ENCODE results near the gene SEC14L2. TPM values are rescaled to one million over a fixed set of nuclear protein-coding genes. Genes with fewer than 3 reads are reported as not detected.
"Not testable (repeated sequence)": the region's sequence is repeated elsewhere in the genome, so short reads cannot be mapped to it uniquely, and the experiment has no call there.

SEC14L2 gene
- total and polyA plus RNA-seq, 2 donors (not counting 1 experiment from before 2014, with no cell fraction given), result 0.24 to 0.67 TPM

DNA sequence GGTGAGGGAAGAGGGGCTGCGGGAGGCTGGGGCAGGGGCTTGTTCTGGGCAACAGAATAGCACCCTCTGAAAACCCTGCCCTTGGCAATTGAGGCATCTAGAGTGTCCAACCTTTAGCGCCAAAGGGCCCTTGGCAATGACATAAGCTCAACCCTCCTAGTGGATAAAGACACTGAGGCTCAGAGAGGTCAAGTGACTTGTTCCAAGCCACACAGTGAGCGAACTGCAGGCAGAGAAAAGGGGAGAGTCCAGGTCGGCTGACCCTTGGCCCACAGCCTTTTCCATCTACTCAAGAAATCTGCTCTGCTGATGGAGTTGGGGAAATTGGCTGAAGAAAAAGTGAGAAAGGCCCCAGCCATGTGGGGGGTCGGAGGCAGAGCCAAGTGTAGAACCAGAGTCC, 2.9 kb downstream of the SEC14L2 start:
- CTCF ChIA-PET, result interaction anchor here (19.9 kb wide), 1 partner anchor 111 kb away, joined by 510 read pairs; the partner anchor contains the start of gene CASTOR1
- Mint-ChIP-seq H3K9me3 (ENCODE audit: insufficient read depth) (no peaks in the 10 kb centered on the region), H3K27ac (no peak overlapping the region), H3K4me3 (no peak overlapping the region), H3K4me1 (peaks cover 10% of the 10 kb centered on the region), H3K27me3 (peaks cover 37% of the 10 kb centered on the region)
- WGBS (ENCODE audit: insufficient coverage), result 93% methylated on average over 3 of the region's 5 CpGs
- TF ChIP-seq, protein P1, sequence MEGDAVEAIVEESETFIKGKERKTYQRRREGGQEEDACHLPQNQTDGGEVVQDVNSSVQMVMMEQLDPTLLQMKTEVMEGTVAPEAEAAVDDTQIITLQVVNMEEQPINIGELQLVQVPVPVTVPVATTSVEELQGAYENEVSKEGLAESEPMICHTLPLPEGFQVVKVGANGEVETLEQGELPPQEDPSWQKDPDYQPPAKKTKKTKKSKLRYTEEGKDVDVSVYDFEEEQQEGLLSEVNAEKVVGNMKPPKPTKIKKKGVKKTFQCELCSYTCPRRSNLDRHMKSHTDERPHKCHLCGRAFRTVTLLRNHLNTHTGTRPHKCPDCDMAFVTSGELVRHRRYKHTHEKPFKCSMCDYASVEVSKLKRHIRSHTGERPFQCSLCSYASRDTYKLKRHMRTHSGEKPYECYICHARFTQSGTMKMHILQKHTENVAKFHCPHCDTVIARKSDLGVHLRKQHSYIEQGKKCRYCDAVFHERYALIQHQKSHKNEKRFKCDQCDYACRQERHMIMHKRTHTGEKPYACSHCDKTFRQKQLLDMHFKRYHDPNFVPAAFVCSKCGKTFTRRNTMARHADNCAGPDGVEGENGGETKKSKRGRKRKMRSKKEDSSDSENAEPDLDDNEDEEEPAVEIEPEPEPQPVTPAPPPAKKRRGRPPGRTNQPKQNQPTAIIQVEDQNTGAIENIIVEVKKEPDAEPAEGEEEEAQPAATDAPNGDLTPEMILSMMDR (IDR thresholded peaks at IDR 0.05), result no peak
- TF ChIP-seq EZH2 (IDR thresholded peaks at IDR 0.05; ENCODE audit: borderline replicate concordance, insufficient read depth, low read depth, low read length, poor library complexity, severe bottlenecking), result no peak
- Histone ChIP-seq H3K36me3 (replicated peaks in 1 of 2; ENCODE audit: control extremely low read depth in 1 of 2, control insufficient read depth in 1 of 2, extremely low read depth in 1 of 2, insufficient read depth in 2 of 2, low read length in 1 of 2) (no peaks in the 10 kb centered on the region), H3K79me2 (ENCODE audit: control insufficient read depth, insufficient read depth, low read length) (no peaks in the 10 kb centered on the region), H3K4me1 (ENCODE audit: control insufficient read depth in 2 of 2, insufficient read depth in 2 of 2, low read length in 2 of 2) (peaks cover 17 to 22% of the 10 kb centered on the region in 2 donors), H3K9ac (ENCODE audit: low read length) (no peak overlapping the region), H3K27ac (ENCODE audit: low read length in 2 of 2) (no peak overlapping the region), H2AFZ (ENCODE audit: insufficient read depth, low read depth, low read length, poor library complexity, severe bottlenecking) (no peak overlapping the region), H3K4me3 (ENCODE audit: control extremely low read depth in 1 of 5, extremely low read depth in 1 of 5, insufficient read depth in 1 of 5, low read depth in 2 of 5, low read length in 4 of 5) (no peak overlapping the region), H4K20me1 (ENCODE audit: control insufficient read depth, insufficient read depth, low read length, poor library complexity, severe bottlenecking) (no peaks in the 10 kb centered on the region), H3K27me3 (replicated peaks in 1 of 4; ENCODE audit: control extremely low read depth in 1 of 4, control insufficient read depth in 3 of 4, insufficient read depth in 4 of 4, low read length in 3 of 4) (peaks cover 0 to 40% (median 26%) of the 10 kb centered on the region in 4 experiments), H3K4me2 (replicated peaks; ENCODE audit: low read depth, low read length, poor library complexity, severe bottlenecking) (no peak overlapping the region), H3K9me3 (ENCODE audit: control extremely low read depth in 1 of 3, control insufficient read depth in 2 of 3, insufficient read depth in 1 of 3, low read length in 2 of 3) (peaks cover 0 to 8% (median 0%) of the 10 kb centered on the region in 3 donors)
- no peak for DNase-seq
- no peak for ATAC-seq (ENCODE audit: low read depth)
- POLR2A ChIA-PET, result no interaction called here
- intact Hi-C loops (cut with micrococcal nuclease), result loop anchor here (10.0 kb wide), 1 partner anchor 195 kb away; the partner anchor contains the start of gene PES1

GRCh38 chr22:30400159-30400558, 3.3 kb downstream of the SEC14L2 start:
- H3K9me3 Mint-ChIP-seq (ENCODE audit: insufficient read depth), result no peaks in the 10 kb centered on the region
- Histone ChIP-seq H3K4me1 (ENCODE audit: control insufficient read depth in 2 of 2, insufficient read depth in 2 of 2, low read length in 2 of 2) (peaks cover 17 to 22% of the 10 kb centered on the region in 2 donors), H3K9me3 (ENCODE audit: control extremely low read depth in 1 of 3, control insufficient read depth in 2 of 3, insufficient read depth in 1 of 3, low read length in 2 of 3) (peaks cover 0 to 8% (median 0%) of the 10 kb centered on the region in 3 donors), H3K36me3 (replicated peaks in 1 of 2; ENCODE audit: control extremely low read depth in 1 of 2, control insufficient read depth in 1 of 2, extremely low read depth in 1 of 2, insufficient read depth in 2 of 2, low read length in 1 of 2) (no peaks in the 10 kb centered on the region), H3K4me2 (replicated peaks; ENCODE audit: low read depth, low read length, poor library complexity, severe bottlenecking) (no peak overlapping the region), H3K4me3 (ENCODE audit: control extremely low read depth in 1 of 5, extremely low read depth in 1 of 5, insufficient read depth in 1 of 5, low read depth in 2 of 5, low read length in 4 of 5) (no peak overlapping the region), H3K27me3 (replicated peaks in 1 of 4; ENCODE audit: control extremely low read depth in 1 of 4, control insufficient read depth in 3 of 4, insufficient read depth in 4 of 4, low read length in 3 of 4) (peaks cover 0 to 40% (median 26%) of the 10 kb centered on the region in 4 experiments), H3K79me2 (ENCODE audit: control insufficient read depth, insufficient read depth, low read length) (no peaks in the 10 kb centered on the region), H3K9ac (ENCODE audit: low read length) (no peak overlapping the region), H3K27ac (ENCODE audit: low read length in 2 of 2) (no peak overlapping the region), H2AFZ (ENCODE audit: insufficient read depth, low read depth, low read length, poor library complexity, severe bottlenecking) (no peak overlapping the region), H4K20me1 (ENCODE audit: control insufficient read depth, insufficient read depth, low read length, poor library complexity, severe bottlenecking) (no peaks in the 10 kb centered on the region)
- no peak overlapping the region for H3K27ac Mint-ChIP-seq
- DNase-seq, result no peak
- H3K4me1 Mint-ChIP-seq, result peaks cover 10% of the 10 kb centered on the region
- intact Hi-C loops (cut with micrococcal nuclease), result no loop called here
- TF ChIP-seq EZH2 (IDR thresholded peaks at IDR 0.05; ENCODE audit: borderline replicate concordance, insufficient read depth, low read depth, low read length, poor library complexity, severe bottlenecking), result no peak
- TF ChIP-seq, protein P1 (IDR thresholded peaks at IDR 0.05), result no peak
- H3K4me3 Mint-ChIP-seq, result no peak overlapping the region
- CTCF ChIA-PET, result interaction anchor here (0.6 to 19.9 kb wide), 2 partner anchors 112 to 1347 kb away, joined by 5 to 510 read pairs; partner anchors contain the start of gene CASTOR1
- WGBS (ENCODE audit: insufficient coverage), result 78% methylated on average over 1 of the region's 1 CpG
- no peak for ATAC-seq (ENCODE audit: low read depth)
- POLR2A ChIA-PET, result no interaction called here
- H3K27me3 Mint-ChIP-seq, result peaks cover 33% of the 10 kb centered on the region

DNA sequence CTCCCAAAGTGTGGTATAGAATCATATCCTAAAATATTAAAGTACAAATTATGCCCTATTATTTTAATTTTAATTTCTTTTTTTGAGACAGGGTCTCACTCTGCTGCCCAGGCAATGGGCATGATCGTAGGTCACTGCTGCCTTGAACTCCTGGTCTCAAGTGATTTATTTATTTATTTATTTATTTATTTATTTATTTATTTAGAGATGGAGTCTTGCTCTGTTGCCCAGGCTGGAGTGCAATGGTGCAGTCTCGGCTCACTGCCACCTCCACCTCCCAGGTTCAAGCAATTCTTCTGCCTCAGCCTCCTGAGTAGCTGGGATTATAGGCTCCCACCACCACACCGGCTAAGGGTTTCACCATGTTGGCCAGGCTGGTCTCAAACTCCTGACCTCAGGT, 4.2 kb downstream of the SEC14L2 start:
- H4K20me1 ChIP-seq (ENCODE audit: control insufficient read depth, insufficient read depth, low read length, poor library complexity, severe bottlenecking); H3K27ac Mint-ChIP-seq; POLR2A ChIA-PET; DNase-seq; H3K4me3 Mint-ChIP-seq; intact Hi-C loops (cut with micrococcal nuclease); H3K9me3 ChIP-seq (ENCODE audit: control extremely low read depth in 1 of 3, control insufficient read depth in 2 of 3, insufficient read depth in 1 of 3, low read length in 2 of 3); H2AFZ ChIP-seq (ENCODE audit: insufficient read depth, low read depth, low read length, poor library complexity, severe bottlenecking); H3K9ac ChIP-seq (ENCODE audit: low read length); H3K79me2 ChIP-seq (ENCODE audit: control insufficient read depth, insufficient read depth, low read length); H3K36me3 ChIP-seq (replicated peaks in 1 of 2; ENCODE audit: control extremely low read depth in 1 of 2, control insufficient read depth in 1 of 2, extremely low read depth in 1 of 2, insufficient read depth in 2 of 2, low read length in 1 of 2); H3K4me1 Mint-ChIP-seq; ATAC-seq (ENCODE audit: low read depth); H3K27ac ChIP-seq (ENCODE audit: low read length in 2 of 2); H3K4me3 ChIP-seq (ENCODE audit: control extremely low read depth in 1 of 5, extremely low read depth in 1 of 5, insufficient read depth in 1 of 5, low read depth in 2 of 5, low read length in 4 of 5); H3K4me2 ChIP-seq (replicated peaks; ENCODE audit: low read depth, low read length, poor library complexity, severe bottlenecking); H3K9me3 Mint-ChIP-seq (ENCODE audit: insufficient read depth): not testable (repeated sequence)
- peaks cover 28% of the 10 kb centered on the region for H3K27me3 Mint-ChIP-seq
- CTCF ChIA-PET, result interaction anchor here (0.6 to 1.5 kb wide), 3 partner anchors 10 to 1347 kb away, joined by 3 to 5 read pairs (median 3); no protein-coding TSS in a partner anchor
- peaks cover 0 to 35% (median 21%) of the 10 kb centered on the region in 4 experiments for H3K27me3 ChIP-seq (replicated peaks in 1 of 4; ENCODE audit: control extremely low read depth in 1 of 4, control insufficient read depth in 3 of 4, insufficient read depth in 4 of 4, low read length in 3 of 4)
- H3K4me1 ChIP-seq (ENCODE audit: control insufficient read depth in 2 of 2, insufficient read depth in 2 of 2, low read length in 2 of 2), result peaks cover 17 to 22% of the 10 kb centered on the region in 2 donors
- WGBS (ENCODE audit: insufficient coverage), result 100% methylated on average over 2 of the region's 3 CpGs
